AG10803 (cell line): ENCODE data around the gene DCD.

Experiments used
- DNase-seq: peaks from one replicate; pipeline ENCODE4 v3.0.0; 2010; ENCODE audit warnings: low read depth
- H3K4me3 ChIP-seq: 2 replicates; pipeline ENCODE4 v1.5.1; 2011; ENCODE audit warnings: mild to moderate bottlenecking, low read length, control low read depth
- TF ChIP-seq, protein P1 (sequence below): conservative IDR thresholded peaks from 2 replicates; pipeline ENCODE4 v1.5.1; 2011; ENCODE audit warnings: mild to moderate bottlenecking, low read length, control low read depth, inconsistent platforms

DCD gene

GRCh38 chr12:54663603-54664002, 15.4 kb upstream of the DCD start:
- TF ChIP-seq, protein P1, sequence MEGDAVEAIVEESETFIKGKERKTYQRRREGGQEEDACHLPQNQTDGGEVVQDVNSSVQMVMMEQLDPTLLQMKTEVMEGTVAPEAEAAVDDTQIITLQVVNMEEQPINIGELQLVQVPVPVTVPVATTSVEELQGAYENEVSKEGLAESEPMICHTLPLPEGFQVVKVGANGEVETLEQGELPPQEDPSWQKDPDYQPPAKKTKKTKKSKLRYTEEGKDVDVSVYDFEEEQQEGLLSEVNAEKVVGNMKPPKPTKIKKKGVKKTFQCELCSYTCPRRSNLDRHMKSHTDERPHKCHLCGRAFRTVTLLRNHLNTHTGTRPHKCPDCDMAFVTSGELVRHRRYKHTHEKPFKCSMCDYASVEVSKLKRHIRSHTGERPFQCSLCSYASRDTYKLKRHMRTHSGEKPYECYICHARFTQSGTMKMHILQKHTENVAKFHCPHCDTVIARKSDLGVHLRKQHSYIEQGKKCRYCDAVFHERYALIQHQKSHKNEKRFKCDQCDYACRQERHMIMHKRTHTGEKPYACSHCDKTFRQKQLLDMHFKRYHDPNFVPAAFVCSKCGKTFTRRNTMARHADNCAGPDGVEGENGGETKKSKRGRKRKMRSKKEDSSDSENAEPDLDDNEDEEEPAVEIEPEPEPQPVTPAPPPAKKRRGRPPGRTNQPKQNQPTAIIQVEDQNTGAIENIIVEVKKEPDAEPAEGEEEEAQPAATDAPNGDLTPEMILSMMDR, result no peak
- DNase-seq, result no peak
- H3K4me3 ChIP-seq, result no peak overlapping the region

GRCh38 chr12:54662026-54662425, 13.9 kb upstream of the DCD start:
- no peak overlapping the region for H3K4me3 ChIP-seq
- TF ChIP-seq, protein P1, result no peak
- DNase-seq, result no peak

DNA sequence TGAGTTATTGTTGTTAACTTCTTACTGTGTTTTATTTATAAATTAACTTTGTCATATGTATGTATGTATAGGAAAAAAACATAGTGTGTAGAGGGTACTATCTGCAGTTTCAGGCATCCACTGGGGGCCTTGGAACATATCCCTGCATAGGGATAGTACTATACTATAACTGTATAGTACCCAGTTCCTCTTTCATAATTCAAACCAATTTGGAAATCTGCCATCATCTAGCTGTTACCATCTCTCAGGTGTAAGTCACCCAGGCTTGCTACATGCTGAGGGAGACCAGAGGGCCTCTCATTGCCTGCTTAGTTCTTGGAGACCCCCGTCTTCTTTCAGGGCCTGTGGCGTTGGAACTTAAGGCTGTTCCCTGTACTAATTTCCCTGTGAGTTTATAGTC, 12.9 kb upstream of the DCD start:
- no peak overlapping the region for H3K4me3 ChIP-seq
- DNase-seq, result no peak
- TF ChIP-seq, protein P1, result no peak

GRCh38 chr12:54660320-54660962, 12.3 kb upstream of the DCD start:
- TF ChIP-seq, protein P1, result no peak
- DNase-seq, result no peak

DNA sequence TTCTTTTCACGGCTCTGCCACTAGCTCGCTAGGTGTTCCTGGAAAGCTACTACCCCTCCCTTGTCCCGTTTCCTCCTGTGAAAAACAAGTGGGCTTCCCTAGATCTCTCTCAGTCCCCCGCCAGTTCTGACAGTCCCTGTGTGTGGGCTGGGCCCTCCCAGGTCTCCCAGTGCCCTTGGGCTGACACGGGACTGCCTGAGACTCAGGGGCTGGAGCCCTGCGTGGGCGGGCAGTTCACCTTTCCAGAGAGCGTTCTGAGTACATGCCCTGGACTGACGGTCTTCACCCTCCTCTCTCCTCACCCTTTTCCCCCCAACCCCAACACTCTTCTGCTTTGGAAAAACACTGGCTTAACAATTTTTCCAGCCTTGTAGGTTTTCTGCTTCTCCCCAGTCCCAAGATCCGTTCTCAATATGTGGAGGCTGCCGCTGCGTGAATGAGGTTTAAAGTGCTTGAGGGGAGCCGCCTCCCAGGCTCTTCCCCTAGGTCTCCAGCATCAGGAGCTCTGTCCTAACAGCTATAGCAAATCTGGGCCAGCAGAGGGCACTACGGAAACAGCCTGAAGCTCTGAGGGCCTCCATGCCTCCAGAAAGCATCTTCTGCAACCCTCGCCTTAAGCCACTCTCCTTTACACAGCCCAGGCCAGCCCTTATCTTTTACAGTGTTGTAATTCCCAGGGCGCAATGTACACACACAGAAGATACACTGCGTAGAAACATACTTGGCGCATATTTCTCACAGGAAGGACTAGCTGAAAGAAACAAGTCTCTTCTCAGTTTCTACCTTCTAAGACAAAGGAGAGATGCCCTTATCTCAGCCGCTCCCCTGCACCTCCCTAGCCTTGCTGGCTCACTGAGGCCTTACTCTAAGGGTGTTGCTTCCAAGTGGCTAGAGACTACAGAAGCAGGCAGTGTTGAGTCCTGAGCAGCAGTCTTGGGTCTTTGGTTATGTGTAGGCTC, 10.4 kb upstream of the DCD start:
- peak; percentile 15 for DNase-seq

More at GRCh38 chr12:54660320-54660962, 12.3 kb upstream of the DCD start:
- no peak overlapping the region for H3K4me3 ChIP-seq

DNA sequence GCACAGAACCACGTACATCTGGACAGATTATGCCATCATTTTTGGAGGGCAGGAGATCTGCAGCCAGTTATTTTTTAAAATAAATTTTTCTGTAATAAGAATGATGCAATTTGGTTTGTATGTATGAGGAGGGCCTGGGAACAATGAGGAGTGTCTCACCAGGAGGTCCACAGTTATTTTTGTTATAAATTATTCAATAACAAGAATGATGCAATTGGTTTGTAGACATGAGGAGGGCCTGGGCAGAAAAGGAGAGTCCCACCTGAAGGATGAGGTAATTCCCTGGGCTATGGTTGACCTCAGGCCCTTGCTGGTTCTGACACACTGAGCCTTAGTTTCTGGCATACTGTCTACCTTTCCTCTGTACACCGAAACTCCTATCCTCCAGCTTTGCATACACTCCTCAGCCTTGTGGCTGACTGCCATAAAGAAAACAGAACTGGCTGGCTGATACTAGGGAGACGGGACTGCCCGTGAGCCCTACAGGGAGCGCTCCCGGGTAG, 9.0 kb upstream of the DCD start:
- DNase-seq, result no peak
- no peak overlapping the region for H3K4me3 ChIP-seq
- TF ChIP-seq, protein P1, result no peak

More for the DNA sequence above, 10.4 kb upstream of the DCD start:
- H3K4me3 ChIP-seq, result no peak overlapping the region
- TF ChIP-seq, protein P1, result peak; percentile 63
